ENCODE results near the gene TMEM132D. TPM values are rescaled to one million over a fixed set of nuclear protein-coding genes. Genes with fewer than 3 reads are reported as not detected.

Gene TMEM132D
- total and polyA plus RNA-seq, 2 of the 4 experiments (the other 2 are of a cell fraction): not detected

DNA sequence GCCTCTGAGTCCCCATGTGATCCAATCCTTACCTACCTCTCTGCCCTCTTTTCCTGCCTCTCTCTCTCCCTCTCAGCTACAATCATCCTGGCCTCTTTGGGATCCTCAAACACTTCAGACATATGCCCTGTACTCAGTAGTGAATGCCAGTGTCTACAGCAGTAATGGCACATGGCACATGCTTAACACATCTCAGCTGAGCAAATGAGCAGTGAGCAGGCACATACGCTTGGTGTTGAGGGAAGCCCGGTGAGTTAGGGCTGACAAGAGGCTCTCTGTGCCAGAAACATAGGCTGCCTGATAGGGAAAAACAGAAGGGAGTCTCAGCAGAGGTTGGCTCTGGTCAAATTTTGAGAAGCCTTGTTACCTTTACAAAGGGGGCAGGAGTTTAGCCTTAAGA, 409.1 kb downstream of the TMEM132D start:
- no peak overlapping the region for H4K5ac ChIP-seq (ENCODE audit: low read depth, low read length)
- ATAC-seq (ENCODE audit: low read depth): no peak
- H3K4me2 ChIP-seq (ENCODE audit: low read depth, low read length): no peak overlapping the region
- H3K56ac ChIP-seq (ENCODE audit: extremely low read depth, insufficient read depth, low read length): no peak overlapping the region
- H3K9ac ChIP-seq (ENCODE audit: low read depth, low read length): no peak overlapping the region
- no peak overlapping the region for H2BK5ac ChIP-seq (ENCODE audit: low read depth, low read length, poor library complexity, severe bottlenecking)
- no peak overlapping the region for H2AK9ac ChIP-seq (replicated peaks; ENCODE audit: low read depth, low read length, poor library complexity)
- in situ Hi-C loops (cut with MboI; ENCODE audit: low sequenced_read_pairs): no loop called here
- no peaks in the 10 kb centered on the region for H3K27me3 ChIP-seq (ENCODE audit: control insufficient read depth, insufficient read depth, low read length)
- no peaks in the 10 kb centered on the region for H4K20me1 ChIP-seq (ENCODE audit: insufficient read depth, low read length)
- no peak overlapping the region for H4K91ac ChIP-seq (ENCODE audit: insufficient read depth, low read depth, low read length)
- H3K14ac ChIP-seq (replicated peaks; ENCODE audit: low read depth, low read length): no peak overlapping the region
- no peak overlapping the region for H3K23ac ChIP-seq (ENCODE audit: low read depth, low read length)
- H3K4me3 ChIP-seq (ENCODE audit: insufficient read depth, low read depth, low read length): no peak overlapping the region
- no peak overlapping the region for H3K18ac ChIP-seq (ENCODE audit: low read depth, low read length)
- dilution Hi-C loops (cut with HindIII; ENCODE audit: low sequenced_read_pairs, unreplicated experiment): no loop called here
- no peak overlapping the region for H3K4ac ChIP-seq (ENCODE audit: low read depth, low read length)
- no peak overlapping the region for H2BK20ac ChIP-seq (ENCODE audit: low read depth, low read length)
- no peaks in the 10 kb centered on the region for H3K79me1 ChIP-seq (ENCODE audit: low read depth in 1 of 2, low read length in 2 of 2)
- POLR2A ChIA-PET (ENCODE audit: unreplicated experiment): no interaction called here
- H3K27ac ChIP-seq (ENCODE audit: insufficient read depth, low read length): no peak overlapping the region
- no peak for TF ChIP-seq SMC3 (IDR thresholded peaks at IDR 0.05; ENCODE audit: low read depth, low read length)
- no peak for TF ChIP-seq RCOR1 (IDR thresholded peaks at IDR 0.05; ENCODE audit: insufficient replicate concordance, low read length)
- no peak for TF ChIP-seq ELK1 (IDR thresholded peaks at IDR 0.05; ENCODE audit: borderline replicate concordance, low read depth, low read length)
- no peaks in the 10 kb centered on the region for H3K9me1 ChIP-seq (ENCODE audit: insufficient read depth, low read length)
- H2AK5ac ChIP-seq (ENCODE audit: low read depth, low read length): no peak overlapping the region
- no peak overlapping the region for H2AFZ ChIP-seq (replicated peaks; ENCODE audit: low read length, poor library complexity)
- DNase-seq: no peak
- CTCF ChIA-PET: no interaction called here
- no peak overlapping the region for H2BK120ac ChIP-seq (ENCODE audit: low read depth, low read length)
- H3K36me3 ChIP-seq (ENCODE audit: control insufficient read depth, insufficient read depth, low read length): no peaks in the 10 kb centered on the region
- intact Hi-C loops (cut with micrococcal nuclease): no loop called here
- H2BK15ac ChIP-seq (ENCODE audit: low read depth, low read length): no peak overlapping the region
- WGBS, 2 experiments (ENCODE audit: extremely low coverage in 2 of 2, insufficient read length in 1 of 2): no CpG with 5 or more reads among the region's 2 CpGs
- H4K8ac ChIP-seq (ENCODE audit: low read depth in 2 of 2, low read length in 2 of 2): no peak overlapping the region
- peaks cover 34% of the 10 kb centered on the region for H3K9me3 ChIP-seq (ENCODE audit: control insufficient read depth, insufficient read depth, low read length)
- BruUV-seq (replicated peaks): no TSS peak
- H3K4me1 ChIP-seq (ENCODE audit: control insufficient read depth, insufficient read depth, low read length): no peaks in the 10 kb centered on the region
